HEK293T (cell line): ENCODE measurements around the gene C1orf105.

Experiments used
- CTCF ChIA-PET: fragments of 350-600 bp; formaldehyde crosslinking; extraction: SDS; loops from one replicate; lab custom pipeline; 2021; ENCODE audit warnings: antibody characterized with exemption, inconsistent platforms; lab: Yijun Ruan, JAX
- POLR2A ChIA-PET: fragments of 350-600 bp; formaldehyde crosslinking; extraction: SDS; loops from one replicate; lab custom pipeline; 2020; ENCODE audit warnings: antibody characterized with exemption, inconsistent platforms; lab: Yijun Ruan, JAX
- DNase-seq: peaks from one replicate; pipeline ENCODE4 v3.0.0; 2012; ENCODE audit warnings: mixed read lengths; ENCODE audit errors: extremely low spot score
- ARNT ChIP-seq: fragments of 450-650 bp; IDR thresholded peaks from 2 replicates; pipeline ENCODE4 v1.6.1; 2017; ENCODE audit warnings: mild to moderate bottlenecking
- BHLHE40 ChIP-seq: fragments of 450-650 bp; IDR thresholded peaks from 2 replicates; pipeline ENCODE4 v1.6.1; 2016; ENCODE audit warnings: mild to moderate bottlenecking, moderate library complexity, borderline replicate concordance
- CTBP1 ChIP-seq: fragments of 450-650 bp; IDR thresholded peaks from 2 replicates; pipeline ENCODE4 v1.6.1; 2016; ENCODE audit warnings: borderline replicate concordance
- ELF4 ChIP-seq: fragments of 450-650 bp; IDR thresholded peaks from 2 replicates; pipeline ENCODE4 v1.6.1; 2017; ENCODE audit warnings: antibody characterized with exemption
- FOXA1 ChIP-seq: fragments of 450-650 bp; IDR thresholded peaks from 2 replicates; pipeline ENCODE4 v1.6.1; 2016; ENCODE audit warnings: mild to moderate bottlenecking
- FOXK2 ChIP-seq: fragments of 450-650 bp; IDR thresholded peaks from 2 replicates; pipeline ENCODE4 v1.6.1; 2016; ENCODE audit warnings: mild to moderate bottlenecking
- FOXM1 ChIP-seq: fragments of 450-650 bp; IDR thresholded peaks from 2 replicates; pipeline ENCODE4 v1.6.1; 2017; ENCODE audit warnings: mild to moderate bottlenecking, borderline replicate concordance
- HDGF ChIP-seq: fragments of 450-650 bp; IDR thresholded peaks from 2 replicates; pipeline ENCODE4 v1.6.1; 2017; ENCODE audit warnings: antibody characterized with exemption, borderline replicate concordance
- L3MBTL2 ChIP-seq: fragments of 450-650 bp; conservative IDR thresholded peaks from 2 replicates; pipeline ENCODE4 v1.6.1; 2016; ENCODE audit warnings: mild to moderate bottlenecking
- LEF1 ChIP-seq: fragments of 450-650 bp; IDR thresholded peaks from 2 replicates; pipeline ENCODE4 v1.6.1; 2017; ENCODE audit warnings: mild to moderate bottlenecking, borderline replicate concordance
- NFRKB ChIP-seq: fragments of 450-650 bp; IDR thresholded peaks from 2 replicates; pipeline ENCODE4 v1.6.1; 2016; ENCODE audit warnings: mild to moderate bottlenecking, moderate library complexity
- SP1 ChIP-seq: fragments of 450-650 bp; IDR thresholded peaks from 2 replicates; pipeline ENCODE4 v1.6.1; 2017
- SUZ12 ChIP-seq: fragments of 450-650 bp; IDR thresholded peaks from 2 replicates; pipeline ENCODE4 v1.6.1; 2016; ENCODE audit warnings: mild to moderate bottlenecking
- TARDBP ChIP-seq: fragments of 450-650 bp; IDR thresholded peaks from 2 replicates; pipeline ENCODE4 v1.6.1; 2016
- ZNF384 ChIP-seq: fragments of 450-650 bp; IDR thresholded peaks from 2 replicates; pipeline ENCODE4 v1.6.1; 2016
- TF ChIP-seq, protein P1 (sequence below): fragments of 450-650 bp; IDR thresholded peaks from 2 replicates; pipeline ENCODE4 v1.6.1; 2016

The C1orf105 gene

DNA sequence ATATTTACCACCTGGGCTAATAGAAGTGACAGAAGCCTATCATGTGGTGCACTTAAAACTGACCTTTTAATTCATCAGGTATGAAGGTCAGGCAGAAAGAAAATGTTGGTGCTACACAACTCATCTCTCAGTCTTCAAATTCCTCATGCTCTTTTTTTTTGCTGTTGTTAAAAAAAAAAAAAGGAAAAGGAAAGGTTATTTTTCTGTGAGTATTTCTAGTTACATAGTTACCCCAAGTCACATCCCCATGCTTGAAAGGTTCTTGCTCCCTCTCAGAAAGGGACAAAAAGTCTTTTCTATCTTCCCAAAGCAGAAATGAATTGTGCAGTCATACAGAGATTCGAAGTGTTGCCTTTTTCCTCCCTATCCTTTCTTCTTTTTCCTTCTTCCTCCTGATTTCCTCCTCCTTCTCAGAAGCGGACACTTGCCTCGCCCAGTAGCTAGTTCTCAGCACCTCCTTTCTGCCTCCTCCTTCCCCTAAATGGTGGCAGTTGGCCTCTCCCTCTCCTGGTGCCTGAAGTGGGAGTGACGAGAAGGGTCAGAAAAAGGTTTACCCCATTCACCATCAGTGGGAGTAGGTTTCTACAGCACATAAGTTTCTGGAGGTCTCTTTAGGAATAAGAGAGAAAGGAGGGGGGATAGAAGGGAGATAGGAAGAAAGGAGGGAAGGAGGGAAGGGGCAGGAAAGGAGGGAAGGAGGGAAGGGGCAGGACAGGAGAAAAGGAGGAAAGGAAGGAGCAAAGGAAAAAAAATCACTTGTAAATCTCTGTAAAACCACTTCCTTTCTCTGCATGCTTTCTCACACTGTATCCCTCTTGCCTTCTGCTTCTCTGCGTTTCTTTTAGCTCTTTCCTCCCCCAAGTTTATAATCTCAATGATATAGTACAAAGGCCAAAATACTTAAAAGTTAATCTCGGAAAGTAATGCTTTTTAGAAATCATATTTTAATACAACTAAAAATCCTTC lies 20.4 kb upstream of the C1orf105 start:
- DNase-seq, result no peak
- TF ChIP-seq ARNT, result no peak
- 0 out of 2 replicates have a peak, but pooled peaks have one; percentile 9 for TF ChIP-seq ZNF384
- ChIA-PET POLR2A (no interaction called here), CTCF (interaction anchor here (1.0 to 1.8 kb wide), 6 partner anchors 8 to 398 kb away, joined by 3 to 6 read pairs (median 4); no protein-coding TSS in a partner anchor)

- ChIA-PET CTCF (interaction anchor here (0.9 to 1.6 kb wide), 2 partner anchors 41 to 360 kb away, joined by 3 to 6 read pairs; no protein-coding TSS in a partner anchor), POLR2A (no interaction called here)
- no peak for DNase-seq
- TF ChIP-seq BHLHE40 (no peak), TARDBP (no peak), SP1 (no peak), ARNT (no peak), HDGF (no peak), FOXK2 (no peak), L3MBTL2 (no peak), ZNF384 (no peak), LEF1 (no peak), ELF4 (no peak), CTBP1 (no peak), SUZ12 (no peak), FOXA1 (no peak), FOXM1 (no peak), NFRKB (no peak)
- TF ChIP-seq, protein P1, sequence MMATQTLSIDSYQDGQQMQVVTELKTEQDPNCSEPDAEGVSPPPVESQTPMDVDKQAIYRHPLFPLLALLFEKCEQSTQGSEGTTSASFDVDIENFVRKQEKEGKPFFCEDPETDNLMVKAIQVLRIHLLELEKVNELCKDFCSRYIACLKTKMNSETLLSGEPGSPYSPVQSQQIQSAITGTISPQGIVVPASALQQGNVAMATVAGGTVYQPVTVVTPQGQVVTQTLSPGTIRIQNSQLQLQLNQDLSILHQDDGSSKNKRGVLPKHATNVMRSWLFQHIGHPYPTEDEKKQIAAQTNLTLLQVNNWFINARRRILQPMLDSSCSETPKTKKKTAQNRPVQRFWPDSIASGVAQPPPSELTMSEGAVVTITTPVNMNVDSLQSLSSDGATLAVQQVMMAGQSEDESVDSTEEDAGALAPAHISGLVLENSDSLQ, result no peak
Observed at GRCh38 chr1:172400722-172401105, 19.8 kb upstream of the C1orf105 start.

GRCh38 chr1:172401477-172401876 lies 19.0 kb upstream of the C1orf105 start:
- POLR2A ChIA-PET, result no interaction called here

GRCh38 chr1:172401892-172402291 lies 18.6 kb upstream of the C1orf105 start:
- TF ChIP-seq SUZ12, result no peak
- no peak for TF ChIP-seq ARNT
- no peak for TF ChIP-seq CTBP1
- TF ChIP-seq SP1, result no peak
- TF ChIP-seq TARDBP, result no peak
- no peak for TF ChIP-seq ZNF384
- TF ChIP-seq LEF1, result no peak
- TF ChIP-seq FOXA1, result no peak
- TF ChIP-seq HDGF, result no peak
- TF ChIP-seq FOXK2, result no peak
- ChIA-PET POLR2A (no interaction called here), CTCF (no interaction called here)
- peak; percentile 11 for DNase-seq

More at GRCh38 chr1:172401477-172401876, 19.0 kb upstream of the C1orf105 start:
- no peak for DNase-seq
- no peak for TF ChIP-seq CTBP1
- no peak for TF ChIP-seq ZNF384
- CTCF ChIA-PET, result interaction anchor here (0.9 kb wide), 1 partner anchor 361 kb away, joined by 3 read pairs; no protein-coding TSS in a partner anchor

DNA sequence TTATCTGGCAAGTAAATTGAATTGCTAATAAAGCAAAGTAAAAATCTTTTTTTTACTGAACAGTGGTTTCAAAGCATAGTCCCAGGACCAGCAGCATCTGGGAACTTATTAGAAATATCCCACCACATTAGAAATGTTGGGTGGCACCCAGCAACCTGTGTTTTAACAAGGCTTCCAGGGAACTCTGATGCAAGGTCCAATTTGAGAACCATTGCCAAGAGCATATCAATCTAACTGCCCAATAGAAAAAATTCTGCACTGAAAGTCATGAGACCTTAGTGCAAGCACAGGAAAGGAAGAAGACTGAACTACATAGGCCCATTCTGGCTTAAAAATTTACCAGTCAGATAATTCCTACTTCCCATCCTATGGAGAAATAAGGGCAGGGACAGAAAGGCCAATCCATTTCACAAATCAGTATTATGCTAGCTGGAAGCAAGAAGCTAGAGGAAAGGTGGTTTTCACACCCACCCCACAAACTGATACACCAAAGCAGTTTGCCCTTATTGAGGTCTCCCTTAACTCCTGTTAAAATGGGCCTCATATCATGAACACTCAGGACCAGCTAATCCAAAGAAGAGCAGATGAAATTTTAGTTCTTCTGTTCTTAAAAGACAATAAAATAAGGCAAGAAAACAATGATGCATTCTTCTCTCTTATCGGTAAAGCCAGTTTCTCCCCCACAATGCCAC lies 17.5 kb upstream of the C1orf105 start:
- ChIA-PET POLR2A (no interaction called here), CTCF (interaction anchor here (0.6 kb wide), 1 partner anchor 24 kb away, joined by 4 read pairs; no protein-coding TSS in a partner anchor)
- no peak for DNase-seq
- TF ChIP-seq LEF1 (no peak), FOXK2 (no peak), HDGF (no peak), SP1 (no peak), CTBP1 (no peak), TARDBP (no peak), BHLHE40 (no peak), ELF4 (no peak), FOXM1 (no peak), NFRKB (no peak), ARNT (no peak), ZNF384 (no peak)

- ChIA-PET CTCF (interaction anchor here (0.7 kb wide), 1 partner anchor 13 kb away, joined by 3 read pairs; no protein-coding TSS in a partner anchor), POLR2A (no interaction called here)
- DNase-seq, result no peak
- TF ChIP-seq ARNT, result no peak
- no peak for TF ChIP-seq CTBP1
- TF ChIP-seq ELF4, result no peak
- no peak for TF ChIP-seq ZNF384
- no peak for TF ChIP-seq L3MBTL2
Observed at GRCh38 chr1:172404121-172404520, 16.4 kb upstream of the C1orf105 start.

- ChIA-PET CTCF (no interaction called here), POLR2A (no interaction called here)
- no peak for TF ChIP-seq SP1
- TF ChIP-seq TARDBP, result no peak
- TF ChIP-seq FOXK2, result no peak
- no peak for TF ChIP-seq HDGF
- no peak for TF ChIP-seq CTBP1
- no peak for TF ChIP-seq LEF1
- TF ChIP-seq NFRKB, result no peak
- TF ChIP-seq ELF4, result no peak
Observed at GRCh38 chr1:172405912-172406311, 14.6 kb upstream of the C1orf105 start.

More at GRCh38 chr1:172405912-172406311, 14.6 kb upstream of the C1orf105 start:
- no peak for DNase-seq
